Neural progenitor cell (in vitro differentiated cells): ENCODE measurements around the gene TVP23A.
"Not testable (repeated sequence)": the region's sequence is repeated elsewhere in the genome, so short reads cannot be mapped to it uniquely, and the experiment has no call there.

Experiments
- EZH2 ChIP-seq: fragments of 200-600 bp; sonication (generic); IDR thresholded peaks from 2 replicates; pipeline ENCODE4 v1.6.1; 2017; ENCODE audit warnings: antibody characterized with exemption, mild to moderate bottlenecking, moderate library complexity
- EZH2phosphoT487 ChIP-seq: fragments of 200-600 bp; sonication (generic); IDR thresholded peaks from 2 replicates; pipeline ENCODE4 v1.6.1; 2017; ENCODE audit warnings: antibody characterized with exemption
- TF ChIP-seq, protein P1 (sequence below): fragments of 200-600 bp; sonication (generic); IDR thresholded peaks from 2 replicates; pipeline ENCODE4 v1.5.1; 2017; ENCODE audit warnings: antibody characterized with exemption, mild to moderate bottlenecking

DNA sequence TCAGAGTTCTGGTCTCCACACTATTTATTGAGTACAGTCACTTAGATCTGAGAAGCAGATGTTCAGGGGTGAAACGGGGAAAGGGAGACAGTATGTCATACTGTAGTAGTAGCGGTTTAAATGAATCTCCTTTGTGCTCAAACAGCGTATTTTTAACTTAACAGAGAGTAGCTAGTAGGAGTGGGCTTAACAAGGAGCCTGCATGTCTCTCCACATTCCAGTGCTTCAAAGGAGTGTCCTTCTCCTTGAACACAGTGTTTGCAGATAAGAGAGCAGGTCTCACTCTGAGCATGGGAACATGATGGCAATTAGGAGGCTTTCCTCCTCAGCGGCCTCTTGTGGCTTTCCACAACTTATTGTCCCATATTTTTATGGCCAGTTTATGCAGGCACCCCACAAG lies 30.0 kb downstream of the TVP23A start:
- not testable (repeated sequence) for TF ChIP-seq EZH2, EZH2phosphoT487
- TF ChIP-seq, protein P1, sequence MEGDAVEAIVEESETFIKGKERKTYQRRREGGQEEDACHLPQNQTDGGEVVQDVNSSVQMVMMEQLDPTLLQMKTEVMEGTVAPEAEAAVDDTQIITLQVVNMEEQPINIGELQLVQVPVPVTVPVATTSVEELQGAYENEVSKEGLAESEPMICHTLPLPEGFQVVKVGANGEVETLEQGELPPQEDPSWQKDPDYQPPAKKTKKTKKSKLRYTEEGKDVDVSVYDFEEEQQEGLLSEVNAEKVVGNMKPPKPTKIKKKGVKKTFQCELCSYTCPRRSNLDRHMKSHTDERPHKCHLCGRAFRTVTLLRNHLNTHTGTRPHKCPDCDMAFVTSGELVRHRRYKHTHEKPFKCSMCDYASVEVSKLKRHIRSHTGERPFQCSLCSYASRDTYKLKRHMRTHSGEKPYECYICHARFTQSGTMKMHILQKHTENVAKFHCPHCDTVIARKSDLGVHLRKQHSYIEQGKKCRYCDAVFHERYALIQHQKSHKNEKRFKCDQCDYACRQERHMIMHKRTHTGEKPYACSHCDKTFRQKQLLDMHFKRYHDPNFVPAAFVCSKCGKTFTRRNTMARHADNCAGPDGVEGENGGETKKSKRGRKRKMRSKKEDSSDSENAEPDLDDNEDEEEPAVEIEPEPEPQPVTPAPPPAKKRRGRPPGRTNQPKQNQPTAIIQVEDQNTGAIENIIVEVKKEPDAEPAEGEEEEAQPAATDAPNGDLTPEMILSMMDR: not testable (repeated sequence)
